Effector memory CD4-positive, alpha-beta T cell (primary cell): ENCODE results near the gene CREB3L2.
"Not testable (repeated sequence)": the region's sequence is repeated elsewhere in the genome, so short reads cannot be mapped to it uniquely, and the experiment has no call there.

Experiments
- DNase-seq, 3 donors: peaks; one replicate each; pipeline ENCODE4 v3.0.0-alpha.2; 2020
- H3K27ac ChIP-seq: 2 replicates; pipeline ENCODE4 v1.7.0; 2013; ENCODE audit warnings: mild to moderate bottlenecking, low read length, moderate library complexity; ENCODE audit not compliant: insufficient read depth, poor library complexity, severe bottlenecking
- H3K27me3 ChIP-seq: replicated peaks from 2 replicates; pipeline ENCODE4 v1.7.0; 2013; ENCODE audit warnings: mild to moderate bottlenecking, low read length; ENCODE audit not compliant: insufficient read depth, control insufficient read depth, poor library complexity, severe bottlenecking
- H3K36me3 ChIP-seq: 2 replicates; pipeline ENCODE4 v1.7.0; 2013; ENCODE audit warnings: mild to moderate bottlenecking, low read length, moderate library complexity; ENCODE audit not compliant: control insufficient read depth, insufficient read depth
- H3K4me1 ChIP-seq: 2 replicates; pipeline ENCODE4 v1.7.0; 2013; ENCODE audit warnings: low read length, mild to moderate bottlenecking; ENCODE audit not compliant: control insufficient read depth, insufficient read depth, poor library complexity, severe bottlenecking
- H3K4me3 ChIP-seq: 2 replicates; pipeline ENCODE4 v1.7.0; 2013; ENCODE audit warnings: low read length, low read depth, mild to moderate bottlenecking; ENCODE audit not compliant: insufficient read depth, poor library complexity, severe bottlenecking
- H3K9me3 ChIP-seq: 2 replicates; pipeline ENCODE4 v1.7.0; 2013; ENCODE audit warnings: mild to moderate bottlenecking, low read length, moderate library complexity; ENCODE audit not compliant: control insufficient read depth

The CREB3L2 gene

DNA sequence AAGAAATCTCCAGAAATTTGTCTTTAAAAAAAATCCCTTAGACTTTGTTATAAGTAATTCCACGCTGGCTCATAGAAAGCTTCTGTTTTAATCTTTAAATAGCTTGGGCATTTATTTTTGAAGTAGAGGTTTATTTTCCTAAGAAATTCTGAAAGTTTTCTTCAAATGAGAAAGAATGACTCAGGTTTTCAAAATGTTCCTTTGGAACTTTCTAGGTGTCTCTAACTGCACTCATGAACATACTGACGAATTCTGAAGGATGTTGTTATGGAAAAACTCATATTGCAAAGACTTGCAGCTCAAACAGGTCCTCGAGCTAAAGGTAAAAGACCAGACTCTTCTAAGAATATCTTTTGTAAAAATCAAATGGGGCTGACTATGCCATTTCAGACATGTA is 165.8 kb downstream of the CREB3L2 start:
- H3K27me3 ChIP-seq, result no peaks in the 10 kb centered on the region
- DNase-seq, result no peak
- H3K36me3 ChIP-seq, result no peaks in the 10 kb centered on the region
- H3K4me3 ChIP-seq, result no peak overlapping the region
- no peaks in the 10 kb centered on the region for H3K4me1 ChIP-seq
- no peak overlapping the region for H3K27ac ChIP-seq
- H3K9me3 ChIP-seq, result peaks cover 6% of the 10 kb centered on the region

GRCh38 chr7:137835486-137836112 is 166.3 kb downstream of the CREB3L2 start:
- Histone ChIP-seq H3K27ac (no peak overlapping the region), H3K9me3 (peaks cover 6% of the 10 kb centered on the region), H3K36me3 (no peaks in the 10 kb centered on the region), H3K27me3 (no peaks in the 10 kb centered on the region), H3K4me3 (no peak overlapping the region), H3K4me1 (no peaks in the 10 kb centered on the region)
- no peak for DNase-seq

- no peaks in the 10 kb centered on the region for H3K4me1 ChIP-seq
- H3K27ac ChIP-seq, result no peak overlapping the region
- no peaks in the 10 kb centered on the region for H3K27me3 ChIP-seq
- DNase-seq, result no peak
- H3K4me3 ChIP-seq, result no peak overlapping the region
- no peaks in the 10 kb centered on the region for H3K36me3 ChIP-seq
- peaks cover 6% of the 10 kb centered on the region for H3K9me3 ChIP-seq
Observed at GRCh38 chr7:137834552-137834951, 167.3 kb downstream of the CREB3L2 start.

GRCh38 chr7:137832990-137833389 is 168.9 kb downstream of the CREB3L2 start:
- H3K27me3 ChIP-seq, H3K27ac ChIP-seq, H3K36me3 ChIP-seq, H3K4me1 ChIP-seq, H3K4me3 ChIP-seq, H3K9me3 ChIP-seq, DNase-seq: not testable (repeated sequence)

GRCh38 chr7:137832382-137832781 is 169.5 kb downstream of the CREB3L2 start:
- no peaks in the 10 kb centered on the region for H3K27me3 ChIP-seq
- no peak overlapping the region for H3K27ac ChIP-seq
- no peaks in the 10 kb centered on the region for H3K36me3 ChIP-seq
- H3K4me1 ChIP-seq, result no peaks in the 10 kb centered on the region
- peaks cover 6% of the 10 kb centered on the region for H3K9me3 ChIP-seq
- no peak for DNase-seq
- H3K4me3 ChIP-seq, result no peak overlapping the region

GRCh38 chr7:137831555-137831954 is 170.3 kb downstream of the CREB3L2 start:
- H3K36me3 ChIP-seq, H3K4me1 ChIP-seq, H3K27ac ChIP-seq, H3K4me3 ChIP-seq, DNase-seq, H3K9me3 ChIP-seq, H3K27me3 ChIP-seq: not testable (repeated sequence)

DNA sequence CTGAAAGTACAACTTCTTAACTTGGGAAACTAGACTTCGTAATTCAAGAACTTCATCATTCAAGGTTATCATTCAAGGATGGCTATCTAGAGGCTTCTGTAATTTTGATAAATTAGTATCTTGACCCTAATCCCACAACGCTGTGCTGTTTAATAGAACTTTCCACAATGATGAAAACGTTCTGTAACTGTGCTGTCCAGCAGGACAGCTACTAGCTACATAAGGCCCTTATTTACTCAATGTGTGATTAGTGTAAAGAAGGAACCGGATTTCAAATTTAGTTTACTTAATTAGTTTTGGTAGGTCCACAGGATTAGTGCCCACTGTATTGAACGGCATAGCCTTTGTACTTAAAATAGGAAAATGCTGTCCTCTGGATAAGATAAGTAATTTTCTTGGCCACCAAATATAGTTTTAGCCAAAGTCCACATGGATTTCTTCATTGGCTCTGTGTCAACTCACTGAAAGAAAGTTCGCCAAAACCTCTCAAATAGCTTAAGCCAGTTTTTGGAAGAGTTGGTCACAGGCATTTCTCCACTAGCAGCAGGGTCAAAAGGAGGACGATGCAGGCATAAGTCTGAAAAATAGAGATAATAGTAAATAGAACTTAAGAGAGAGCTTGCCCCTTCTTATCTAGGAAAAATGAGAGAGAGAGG is 172.4 kb downstream of the CREB3L2 start:
- H3K27ac ChIP-seq, result no peak overlapping the region
- no peaks in the 10 kb centered on the region for H3K27me3 ChIP-seq
- no peaks in the 10 kb centered on the region for H3K4me1 ChIP-seq
- H3K36me3 ChIP-seq, result no peaks in the 10 kb centered on the region
- H3K4me3 ChIP-seq, result no peak overlapping the region
- H3K9me3 ChIP-seq, result peaks cover 6% of the 10 kb centered on the region
- no peak for DNase-seq

- DNase-seq, result no peak
- Histone ChIP-seq H3K4me1 (no peaks in the 10 kb centered on the region), H3K27me3 (no peaks in the 10 kb centered on the region), H3K36me3 (no peaks in the 10 kb centered on the region), H3K9me3 (peaks cover 6% of the 10 kb centered on the region), H3K27ac (no peak overlapping the region), H3K4me3 (no peak overlapping the region)
Observed at GRCh38 chr7:137828456-137828855, 173.4 kb downstream of the CREB3L2 start.

- no peaks in the 10 kb centered on the region for H3K36me3 ChIP-seq
- H3K4me1 ChIP-seq, result no peaks in the 10 kb centered on the region
- H3K9me3 ChIP-seq, result no peaks in the 10 kb centered on the region
- no peak overlapping the region for H3K27ac ChIP-seq
- H3K4me3 ChIP-seq, result no peak overlapping the region
- DNase-seq, result no peak
- H3K27me3 ChIP-seq, result no peaks in the 10 kb centered on the region
Observed at GRCh38 chr7:137825489-137825888, 176.4 kb downstream of the CREB3L2 start.
